Measurements from ENCODE around the gene ZNF575.

ZNF575 gene, protein sequence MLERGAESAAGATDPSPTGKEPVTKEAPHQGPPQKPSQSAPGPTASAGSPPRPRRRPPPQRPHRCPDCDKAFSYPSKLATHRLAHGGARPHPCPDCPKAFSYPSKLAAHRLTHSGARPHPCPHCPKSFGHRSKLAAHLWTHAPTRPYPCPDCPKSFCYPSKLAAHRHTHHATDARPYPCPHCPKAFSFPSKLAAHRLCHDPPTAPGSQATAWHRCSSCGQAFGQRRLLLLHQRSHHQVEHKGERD

GRCh38 chr19:43532962-43533545 lies at the start of gene ZNF575:
TSS of gene ZNF575 (plus strand) at chr19:43533188. CDS start at chr19:43534423, 1,235 bp downstream.
- Mint-ChIP-seq H3K27me3 (no peaks in the 10 kb centered on the region), H3K27ac (peak within 1 kb of the TSS; percentile 94), H3K9me3 (no peaks in the 10 kb centered on the region), H3K4me1 (peaks cover 25% of the 10 kb centered on the region), H3K36me3 (ENCODE audit: low read depth) (peaks cover 11% of the 10 kb centered on the region), H3K4me3 (peak within 1 kb of the TSS; percentile 89)
- peak; percentile 89 for DNase-seq
- peak; percentile 50 for ATAC-seq

GRCh38 chr19:43483281-43483680 lies 49.7 kb upstream of the ZNF575 start:
- H3K4me1 Mint-ChIP-seq: no peaks in the 10 kb centered on the region
- H3K36me3 Mint-ChIP-seq (ENCODE audit: low read depth): peaks cover 3% of the 10 kb centered on the region
- ATAC-seq (no peak), DNase-seq (no peak)
- H3K4me3 Mint-ChIP-seq: no peak overlapping the region
- no peaks in the 10 kb centered on the region for H3K27me3 Mint-ChIP-seq
- no peaks in the 10 kb centered on the region for H3K9me3 Mint-ChIP-seq
- no peak overlapping the region for H3K27ac Mint-ChIP-seq

GRCh38 chr19:43485951-43486350 lies 47.0 kb upstream of the ZNF575 start:
- ATAC-seq: no peak
- no peak for DNase-seq
- Mint-ChIP-seq H3K27me3 (no peaks in the 10 kb centered on the region), H3K27ac (no peak overlapping the region), H3K36me3 (ENCODE audit: low read depth) (peaks cover under 1% of the 10 kb centered on the region), H3K4me3 (no peak overlapping the region), H3K4me1 (peaks cover 10% of the 10 kb centered on the region), H3K9me3 (no peaks in the 10 kb centered on the region)

DNA sequence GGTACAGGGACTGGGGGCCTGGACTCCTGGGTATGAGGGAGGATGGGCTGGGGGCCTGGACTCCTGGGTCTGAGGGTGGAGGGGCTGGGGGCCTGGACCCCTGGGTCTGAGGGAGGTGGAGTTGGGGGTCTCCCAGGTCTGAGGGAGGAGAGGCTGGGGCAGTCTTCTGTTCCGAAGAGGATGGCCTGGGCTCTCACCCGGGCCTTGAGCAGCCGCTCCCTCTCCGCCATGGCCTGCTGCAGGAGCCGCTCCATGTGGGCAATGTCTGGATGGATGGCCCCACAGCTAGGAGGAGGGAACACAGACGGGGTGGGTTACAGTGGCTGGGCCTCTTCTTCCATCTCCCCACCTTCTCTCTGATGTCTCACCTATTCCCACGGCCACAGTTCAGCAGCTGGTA lies 46.6 kb upstream of the ZNF575 start:
- no peaks in the 10 kb centered on the region for H3K36me3 Mint-ChIP-seq (ENCODE audit: low read depth)
- no peak overlapping the region for H3K27ac Mint-ChIP-seq
- DNase-seq: no peak
- peaks cover 10% of the 10 kb centered on the region for H3K4me1 Mint-ChIP-seq
- H3K4me3 Mint-ChIP-seq: no peak overlapping the region
- no peaks in the 10 kb centered on the region for H3K9me3 Mint-ChIP-seq
- H3K27me3 Mint-ChIP-seq: no peaks in the 10 kb centered on the region
- no peak for ATAC-seq

GRCh38 chr19:43488179-43488578 lies 44.8 kb upstream of the ZNF575 start:
- H3K9me3 Mint-ChIP-seq: no peaks in the 10 kb centered on the region

GRCh38 chr19:43489310-43489709 lies 43.7 kb upstream of the ZNF575 start:
- H3K27ac Mint-ChIP-seq: peak overlapping the region; percentile 55
- H3K36me3 Mint-ChIP-seq (ENCODE audit: low read depth): no peaks in the 10 kb centered on the region
- no peak overlapping the region for H3K4me3 Mint-ChIP-seq
- no peaks in the 10 kb centered on the region for H3K9me3 Mint-ChIP-seq
- DNase-seq (no peak), ATAC-seq (no peak)
- no peaks in the 10 kb centered on the region for H3K27me3 Mint-ChIP-seq
- peaks cover 10% of the 10 kb centered on the region for H3K4me1 Mint-ChIP-seq

More at GRCh38 chr19:43488179-43488578, 44.8 kb upstream of the ZNF575 start:
- Mint-ChIP-seq H3K4me3 (no peak overlapping the region), H3K27ac (no peak overlapping the region), H3K36me3 (ENCODE audit: low read depth) (no peaks in the 10 kb centered on the region), H3K4me1 (peaks cover 10% of the 10 kb centered on the region), H3K27me3 (no peaks in the 10 kb centered on the region)
- DNase-seq: no peak
- no peak for ATAC-seq

DNA sequence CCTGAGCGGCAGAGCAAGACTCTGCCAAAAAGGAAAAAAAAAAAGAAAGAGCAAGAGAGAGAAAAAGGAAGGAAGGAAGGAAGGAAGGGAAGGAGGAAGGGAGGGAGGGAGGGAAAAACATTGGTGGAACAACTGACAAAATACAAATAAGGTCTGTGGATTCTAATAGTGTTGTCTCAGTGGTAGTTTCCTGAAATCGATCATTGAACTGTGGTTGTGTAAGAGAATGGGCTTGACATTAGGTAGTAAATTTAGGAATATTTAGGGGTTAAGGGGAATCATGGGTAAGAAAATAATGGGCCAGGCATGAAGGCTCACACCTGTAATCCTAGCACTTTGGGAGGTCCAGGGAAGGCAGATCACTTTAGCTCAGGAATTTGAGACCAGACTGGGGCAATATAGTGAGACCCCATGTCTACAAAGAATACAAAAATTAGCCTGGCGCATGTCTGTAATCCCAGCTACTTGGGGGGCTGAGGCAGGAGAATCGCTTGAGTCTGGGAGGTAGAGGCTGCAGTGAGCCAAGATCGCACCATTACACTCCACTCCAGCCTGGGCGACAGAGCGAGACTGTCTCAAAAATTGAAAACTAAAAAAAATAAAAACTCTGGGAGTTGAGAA lies 42.9 kb upstream of the ZNF575 start:
- DNase-seq: no peak
- Mint-ChIP-seq H3K36me3 (ENCODE audit: low read depth) (no peaks in the 10 kb centered on the region), H3K4me3 (no peak overlapping the region), H3K27ac (no peak overlapping the region), H3K4me1 (peaks cover 10% of the 10 kb centered on the region), H3K27me3 (no peaks in the 10 kb centered on the region), H3K9me3 (no peaks in the 10 kb centered on the region)
- no peak for ATAC-seq

DNA sequence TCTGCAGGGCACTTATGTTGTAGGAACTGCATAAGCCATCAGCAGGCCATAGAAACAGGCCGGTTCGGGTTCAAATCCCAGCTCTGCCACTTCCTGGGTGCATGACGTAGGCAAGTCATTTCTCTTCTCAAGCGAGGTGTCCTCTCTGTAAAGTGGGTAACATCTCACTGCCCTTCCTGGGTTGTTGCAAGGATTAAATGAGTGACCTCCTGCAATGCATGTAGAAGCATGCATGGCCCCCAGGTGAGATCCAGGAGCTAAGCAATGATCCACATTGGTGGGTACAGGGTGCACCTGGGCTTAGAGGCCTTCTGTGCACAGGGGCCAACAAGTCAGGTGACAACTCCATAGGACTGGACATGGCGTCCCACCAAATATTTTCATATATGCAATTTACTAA lies 42.2 kb upstream of the ZNF575 start:
- Mint-ChIP-seq H3K9me3 (no peaks in the 10 kb centered on the region), H3K4me1 (peaks cover 10% of the 10 kb centered on the region), H3K36me3 (ENCODE audit: low read depth) (no peaks in the 10 kb centered on the region), H3K27me3 (no peaks in the 10 kb centered on the region), H3K27ac (no peak overlapping the region), H3K4me3 (no peak overlapping the region)
- DNase-seq (no peak), ATAC-seq (no peak)

DNA sequence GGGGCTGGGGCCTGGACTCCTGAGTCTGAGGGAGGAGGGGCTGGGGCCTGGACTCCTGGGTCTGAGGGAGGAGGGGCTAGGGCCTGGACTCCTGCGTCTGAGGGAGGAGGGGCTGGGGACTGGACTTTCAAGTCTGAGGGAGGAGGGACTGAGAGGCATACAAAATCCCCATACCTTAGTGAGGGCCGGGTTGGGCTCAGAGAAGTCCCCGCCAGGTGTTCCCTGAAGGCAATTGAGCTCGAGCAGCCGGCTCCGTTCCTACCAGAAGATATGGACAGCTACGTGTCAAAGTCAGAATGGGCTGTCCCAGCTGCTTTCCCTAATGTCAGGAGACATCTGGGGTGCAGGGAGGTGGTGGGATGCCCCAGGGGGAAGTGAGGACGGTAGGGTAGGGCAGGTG lies 37.9 kb upstream of the ZNF575 start:
- DNase-seq (no peak), ATAC-seq (no peak)
- H3K4me1 Mint-ChIP-seq: peaks cover under 1% of the 10 kb centered on the region
- no peak overlapping the region for H3K4me3 Mint-ChIP-seq
- H3K9me3 Mint-ChIP-seq: no peaks in the 10 kb centered on the region
- no peak overlapping the region for H3K27ac Mint-ChIP-seq
- no peaks in the 10 kb centered on the region for H3K27me3 Mint-ChIP-seq
- peaks cover 3% of the 10 kb centered on the region for H3K36me3 Mint-ChIP-seq (ENCODE audit: low read depth)

- DNase-seq (no peak), ATAC-seq (no peak)
- Mint-ChIP-seq H3K4me1 (peaks cover 2% of the 10 kb centered on the region), H3K9me3 (no peaks in the 10 kb centered on the region), H3K27ac (no peak overlapping the region), H3K27me3 (no peaks in the 10 kb centered on the region), H3K36me3 (ENCODE audit: low read depth) (peaks cover 3% of the 10 kb centered on the region), H3K4me3 (no peak overlapping the region)
These were observed 36.0 kb upstream of the ZNF575 start for GRCh38 chr19:43496960-43497359.

- ATAC-seq (no peak), DNase-seq (no peak)
- Mint-ChIP-seq H3K36me3 (ENCODE audit: low read depth) (peaks cover 6% of the 10 kb centered on the region), H3K9me3 (no peaks in the 10 kb centered on the region), H3K4me1 (peaks cover 12% of the 10 kb centered on the region), H3K27me3 (no peaks in the 10 kb centered on the region), H3K27ac (peak overlapping the region; percentile 12), H3K4me3 (no peak overlapping the region)
These were observed 34.6 kb upstream of the ZNF575 start for GRCh38 chr19:43498233-43498842.

- Mint-ChIP-seq H3K9me3 (no peaks in the 10 kb centered on the region), H3K27me3 (no peaks in the 10 kb centered on the region), H3K4me1 (peaks cover 16% of the 10 kb centered on the region), H3K36me3 (ENCODE audit: low read depth) (peaks cover 6% of the 10 kb centered on the region), H3K27ac (no peak overlapping the region), H3K4me3 (no peak overlapping the region)
- no peak for DNase-seq
- ATAC-seq: no peak
These were observed 33.9 kb upstream of the ZNF575 start for GRCh38 chr19:43499042-43499441.

DNA sequence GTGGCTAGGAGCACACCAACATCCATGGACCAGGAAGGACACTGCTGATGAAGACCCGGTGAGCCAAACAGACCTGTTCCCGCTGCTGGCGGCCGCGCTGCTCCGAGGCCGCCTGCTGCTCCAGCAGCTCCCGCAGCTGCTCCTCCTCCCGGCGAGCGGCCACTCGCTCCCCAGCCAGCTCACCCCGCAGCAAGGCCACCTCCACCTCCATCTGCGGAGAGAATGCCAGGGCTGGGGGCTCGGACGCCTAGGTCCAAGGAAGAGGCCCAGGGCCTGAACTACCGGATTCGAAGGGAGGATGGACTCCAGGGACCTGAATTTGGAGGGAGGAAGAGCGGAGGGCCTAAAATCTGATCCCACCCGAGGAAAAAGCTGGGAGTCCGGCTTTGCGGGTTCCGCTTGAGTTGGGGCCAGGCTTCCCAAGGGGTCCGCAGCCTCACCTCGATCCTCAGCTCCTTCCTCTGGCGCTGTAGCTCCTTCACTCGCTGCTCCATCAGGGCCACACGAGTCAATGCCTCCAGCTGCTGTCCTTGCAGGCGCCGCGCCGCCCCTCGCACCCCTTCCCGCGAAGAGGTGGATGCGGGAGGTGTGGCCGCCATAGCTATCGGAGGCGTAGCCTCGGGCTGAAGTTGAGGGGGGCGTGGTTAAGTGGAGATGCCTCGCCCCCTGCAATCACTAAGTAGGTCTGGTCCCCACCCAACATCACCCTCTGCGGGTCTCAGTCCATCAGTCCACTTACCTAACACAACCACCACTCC lies 31.1 kb upstream of the ZNF575 start:
- H3K9me3 Mint-ChIP-seq: no peaks in the 10 kb centered on the region
- no peaks in the 10 kb centered on the region for H3K27me3 Mint-ChIP-seq
- peaks cover 24% of the 10 kb centered on the region for H3K4me1 Mint-ChIP-seq
- no peak overlapping the region for H3K27ac Mint-ChIP-seq
- ATAC-seq (no peak), DNase-seq (no peak)
- no peak overlapping the region for H3K4me3 Mint-ChIP-seq
- H3K36me3 Mint-ChIP-seq (ENCODE audit: low read depth): peaks cover 5% of the 10 kb centered on the region

GRCh38 chr19:43502419-43502976 lies 30.5 kb upstream of the ZNF575 start:
- Mint-ChIP-seq H3K4me1 (peaks cover 24% of the 10 kb centered on the region), H3K36me3 (ENCODE audit: low read depth) (peaks cover 5% of the 10 kb centered on the region), H3K27me3 (no peaks in the 10 kb centered on the region), H3K27ac (no peak overlapping the region), H3K9me3 (no peaks in the 10 kb centered on the region), H3K4me3 (peak overlapping the region; percentile 91)
- DNase-seq (no peak), ATAC-seq (no peak)
